Right lobe of liver (tissue), 4 donors: ENCODE measurements around the gene THADA.

Experiments used
- CTCF ChIP-seq, 4 donors: fragments of 200-600 bp in 3 of 4; fragments of 450-650 bp in 1 of 4; IDR thresholded peaks; one replicate each; pipeline versions ENCODE4 v1.5.1 to v1.8.0; 2016 to 2022; ENCODE audit warnings: antibody characterized with exemption in 4 of 4, mild to moderate bottlenecking in 2 of 4
- POLR2A ChIP-seq: fragments of 450-650 bp; IDR thresholded peaks from one replicate; pipeline ENCODE4 v1.6.1; 2017; ENCODE audit warnings: antibody characterized with exemption, mild to moderate bottlenecking
- donor health status: DM: no; HTN: no; CAD: no.
- donor health status: DM: no; HTN: no; CAD: no.
- donor health status: DM: no; HTN: yes; CAD: no.

- TF ChIP-seq CTCF (IDR thresholded peaks at IDR 0.05) (no peak), POLR2A (no peak)
These were observed 386.6 kb downstream of the THADA start for GRCh38 chr2:43209204-43209717.
